A673 (cell line): ENCODE data around the gene PARVB. TPM values are rescaled to one million over a fixed set of nuclear protein-coding genes. Genes with fewer than 3 reads are reported as not detected.

Source experiments
- BruUV-seq: library from RNA; stranded (reverse); fragments of 400-500 nt; replicated peaks from 2 replicates; lab custom pipeline; 2021; lab: Mats Ljungman, UMichigan
- CTCF ChIA-PET: fragments of 300-600 bp; sonication (Branson Sonifier 250); formaldehyde crosslinking; loops from one replicate; lab custom pipeline; 2022; ENCODE audit warnings: antibody characterized with exemption; lab: Charles Lee
- POLR2A ChIA-PET: fragments of 300-600 bp; sonication (Branson Sonifier 250); formaldehyde crosslinking; loops from one replicate; lab custom pipeline; 2022; ENCODE audit warnings: antibody characterized with exemption; ENCODE audit not compliant: low non-redundant PET; lab: Charles Lee
- DNase-seq: peaks from one replicate; pipeline ENCODE4 v3.0.0-alpha.2; 2015; ENCODE audit warnings: low spot score
- H3K27ac ChIP-seq: fragments of 200-600 bp; sonication (generic); 2 replicates; pipeline ENCODE4 v1.5.1; 2016; ENCODE audit warnings: mixed run types, low read depth, mild to moderate bottlenecking, mixed read lengths, antibody characterized with exemption, low read length; ENCODE audit not compliant: poor library complexity, severe bottlenecking
- H3K27me3 ChIP-seq: fragments of 200-600 bp; sonication (generic); replicated peaks from 2 replicates; pipeline ENCODE4 v1.6.1; 2017; ENCODE audit warnings: mixed run types, low read depth, mild to moderate bottlenecking, mixed read lengths, antibody characterized with exemption, low read length; ENCODE audit not compliant: insufficient read depth, poor library complexity
- H3K36me3 ChIP-seq: fragments of 200-600 bp; sonication (generic); 2 replicates; pipeline ENCODE4 v1.6.1; 2016; ENCODE audit warnings: mixed run types, mild to moderate bottlenecking, mixed read lengths, antibody characterized with exemption, low read length; ENCODE audit not compliant: insufficient read depth, poor library complexity, severe bottlenecking
- H3K4me1 ChIP-seq: fragments of 200-600 bp; sonication (generic); 2 replicates; pipeline ENCODE4 v1.6.1; 2017; ENCODE audit warnings: mixed run types, mild to moderate bottlenecking, mixed read lengths, antibody characterized with exemption, low read length; ENCODE audit not compliant: insufficient read depth, poor library complexity, severe bottlenecking
- H3K4me3 ChIP-seq: fragments of 200-600 bp; sonication (generic); 2 replicates; pipeline ENCODE4 v1.5.1; 2016; ENCODE audit warnings: low read depth, mixed run types, mild to moderate bottlenecking, mixed read lengths, low read length; ENCODE audit not compliant: poor library complexity, severe bottlenecking
- H3K9me3 ChIP-seq: fragments of 200-600 bp; sonication (generic); 2 replicates; pipeline ENCODE4 v1.6.1; 2016; ENCODE audit warnings: mixed run types, low read depth, mild to moderate bottlenecking, mixed read lengths, antibody characterized with exemption, low read length; ENCODE audit not compliant: poor library complexity, severe bottlenecking
- CTCF ChIP-seq: fragments of 300-800, 200-600 bp; sonication (generic); conservative IDR thresholded peaks from 2 replicates; pipeline ENCODE4 v1.5.1; 2017; ENCODE audit warnings: low read depth, mild to moderate bottlenecking, antibody characterized with exemption, low read length, moderate library complexity, mixed read lengths
- EZH2 ChIP-seq: fragments of 200-600 bp; sonication (generic); IDR thresholded peaks from 2 replicates; pipeline ENCODE4 v1.6.1; 2017; ENCODE audit warnings: borderline replicate concordance, low read depth, mild to moderate bottlenecking, mixed read lengths, antibody characterized with exemption, low read length; ENCODE audit not compliant: poor library complexity, severe bottlenecking
- intact Hi-C: fragments of 100-400 bp; cut with micrococcal nuclease; formaldehyde crosslinking; loops from one replicate; pipeline ENCODE4 v1.10.0; 2022; ENCODE audit not compliant: unreplicated experiment
- total RNA-seq: library from RNA; stranded (reverse); gene quantifications from 2 replicates; pipeline ENCODE4 v1.2.3, GENCODE V29; 2021

The PARVB gene
- total RNA-seq, 1 experiment from 2014 or later, result 18.3 TPM

DNA sequence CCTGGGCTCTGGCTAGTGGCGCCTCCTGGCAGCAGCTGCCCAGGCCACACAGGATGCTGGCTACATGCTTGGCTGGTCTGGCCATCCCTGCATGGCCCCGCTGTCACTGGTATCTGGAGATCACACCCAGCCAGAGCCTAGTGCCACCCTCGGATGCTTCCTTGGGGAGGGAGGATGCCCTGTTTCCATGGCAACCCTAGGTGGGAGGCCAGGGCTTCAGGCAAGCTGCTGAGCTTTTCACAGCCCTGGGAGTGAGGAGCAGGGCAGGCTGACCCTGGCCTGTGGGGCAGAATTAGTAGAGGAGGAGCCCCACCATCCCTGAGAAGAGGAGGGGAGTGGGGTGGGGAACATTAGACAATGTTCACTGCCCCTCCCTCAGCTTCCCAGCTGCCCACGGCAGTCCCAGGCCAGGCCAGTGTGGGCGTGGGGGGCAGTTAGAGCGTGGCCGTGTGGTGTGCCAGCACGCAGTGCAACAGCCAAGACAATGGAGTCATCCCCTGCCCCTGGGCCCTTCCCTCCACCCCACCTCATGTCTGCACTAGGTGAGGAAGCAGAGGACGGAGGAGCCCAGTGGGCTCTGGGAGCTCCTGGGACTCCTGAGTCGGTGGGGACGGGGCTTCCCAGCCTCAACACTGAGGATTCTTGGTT, 50.4 kb downstream of the PARVB start:
- Histone ChIP-seq H3K36me3 (no peaks in the 10 kb centered on the region), H3K4me1 (no peaks in the 10 kb centered on the region), H3K27ac (no peak overlapping the region), H3K4me3 (no peak overlapping the region), H3K9me3 (no peaks in the 10 kb centered on the region), H3K27me3 (no peaks in the 10 kb centered on the region)
- no peak for TF ChIP-seq EZH2
- TF ChIP-seq CTCF, result no peak
- DNase-seq, result no peak
- CTCF ChIA-PET, result no interaction called here
- intact Hi-C loops, result no loop called here
- no TSS peak for BruUV-seq
- POLR2A ChIA-PET, result no interaction called here

DNA sequence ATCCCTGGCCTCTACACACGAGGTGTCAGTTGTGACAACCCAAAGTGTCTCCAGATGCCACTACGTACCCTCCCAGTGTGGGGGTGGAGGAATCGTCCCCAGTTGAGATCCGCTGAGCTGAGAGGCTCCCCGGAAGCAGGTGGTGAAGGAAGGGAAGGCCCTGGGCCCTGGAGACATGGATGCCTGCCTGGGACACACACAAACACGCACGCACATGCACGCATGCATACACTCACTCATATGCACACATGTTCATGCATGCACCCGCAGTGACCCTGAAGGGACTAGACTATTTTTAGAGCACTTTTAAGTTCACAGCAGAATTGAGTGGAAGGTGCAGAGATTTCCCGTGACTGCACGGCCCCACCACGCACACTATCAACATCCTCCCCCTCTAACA, 50.9 kb downstream of the PARVB start:
- Histone ChIP-seq H3K4me1 (no peaks in the 10 kb centered on the region), H3K36me3 (no peaks in the 10 kb centered on the region), H3K27ac (no peak overlapping the region), H3K27me3 (no peaks in the 10 kb centered on the region), H3K9me3 (no peaks in the 10 kb centered on the region), H3K4me3 (no peak overlapping the region)
- BruUV-seq, result no TSS peak
- POLR2A ChIA-PET, result no interaction called here
- no peak for DNase-seq
- CTCF ChIA-PET, result no interaction called here
- TF ChIP-seq CTCF (no peak), EZH2 (no peak)
- intact Hi-C loops, result no loop called here

GRCh38 chr22:44075670-44076069, 51.6 kb downstream of the PARVB start:
- ChIA-PET POLR2A (no interaction called here), CTCF (no interaction called here)
- intact Hi-C loops, result no loop called here

GRCh38 chr22:44076825-44077224, 52.7 kb downstream of the PARVB start:
- Histone ChIP-seq H3K36me3 (no peaks in the 10 kb centered on the region), H3K9me3 (no peaks in the 10 kb centered on the region), H3K4me1 (no peaks in the 10 kb centered on the region), H3K27me3 (no peaks in the 10 kb centered on the region), H3K27ac (no peak overlapping the region), H3K4me3 (no peak overlapping the region)
- intact Hi-C loops, result no loop called here
- TF ChIP-seq CTCF (no peak), EZH2 (no peak)
- ChIA-PET CTCF (interaction anchor here (0.5 kb wide), 1 partner anchor 938 kb away, joined by 3 read pairs; no protein-coding TSS in a partner anchor), POLR2A (no interaction called here)
- BruUV-seq, result no TSS peak
- no peak for DNase-seq

More at GRCh38 chr22:44075670-44076069, 51.6 kb downstream of the PARVB start:
- TF ChIP-seq EZH2, result no peak
- no peaks in the 10 kb centered on the region for H3K4me1 ChIP-seq
- no peak overlapping the region for H3K27ac ChIP-seq
- no peaks in the 10 kb centered on the region for H3K36me3 ChIP-seq
- no peaks in the 10 kb centered on the region for H3K9me3 ChIP-seq
- no peak overlapping the region for H3K4me3 ChIP-seq
- BruUV-seq, result no TSS peak
- no peaks in the 10 kb centered on the region for H3K27me3 ChIP-seq
- DNase-seq, result no peak
